ENCODE measurements around the gene USP43. TPM values are rescaled to one million over a fixed set of nuclear protein-coding genes. Genes with fewer than 3 reads are reported as not detected.

The USP43 gene
- total RNA-seq, 1 experiment from 2014 or later: 3.2 TPM

GRCh38 chr17:9728005-9728404 is 82.7 kb downstream of the USP43 start:
- no peak for DNase-seq (ENCODE audit: unreplicated experiment)
- Mint-ChIP-seq H3K27me3 (ENCODE audit: insufficient read depth, unreplicated experiment) (no peaks in the 10 kb centered on the region), H3K36me3 (ENCODE audit: insufficient read depth, unreplicated experiment) (peaks cover 10% of the 10 kb centered on the region), H3K4me1 (ENCODE audit: insufficient read depth, unreplicated experiment) (peaks cover 7% of the 10 kb centered on the region), H3K27ac (ENCODE audit: low read depth, unreplicated experiment) (no peak overlapping the region), H3K9me3 (ENCODE audit: unreplicated experiment) (no peaks in the 10 kb centered on the region), H3K4me3 (ENCODE audit: unreplicated experiment) (no peak overlapping the region)
- no TSS peak for BruUV-seq (replicated peaks)
- intact Hi-C loops (cut with micrococcal nuclease): no loop called here
- CTCF ChIA-PET: interaction anchor here (0.5 to 5.7 kb wide), 22 partner anchors 8 to 532 kb away, joined by 3 to 45 read pairs (median 4); no protein-coding TSS in a partner anchor
- TF ChIP-seq, protein P1, sequence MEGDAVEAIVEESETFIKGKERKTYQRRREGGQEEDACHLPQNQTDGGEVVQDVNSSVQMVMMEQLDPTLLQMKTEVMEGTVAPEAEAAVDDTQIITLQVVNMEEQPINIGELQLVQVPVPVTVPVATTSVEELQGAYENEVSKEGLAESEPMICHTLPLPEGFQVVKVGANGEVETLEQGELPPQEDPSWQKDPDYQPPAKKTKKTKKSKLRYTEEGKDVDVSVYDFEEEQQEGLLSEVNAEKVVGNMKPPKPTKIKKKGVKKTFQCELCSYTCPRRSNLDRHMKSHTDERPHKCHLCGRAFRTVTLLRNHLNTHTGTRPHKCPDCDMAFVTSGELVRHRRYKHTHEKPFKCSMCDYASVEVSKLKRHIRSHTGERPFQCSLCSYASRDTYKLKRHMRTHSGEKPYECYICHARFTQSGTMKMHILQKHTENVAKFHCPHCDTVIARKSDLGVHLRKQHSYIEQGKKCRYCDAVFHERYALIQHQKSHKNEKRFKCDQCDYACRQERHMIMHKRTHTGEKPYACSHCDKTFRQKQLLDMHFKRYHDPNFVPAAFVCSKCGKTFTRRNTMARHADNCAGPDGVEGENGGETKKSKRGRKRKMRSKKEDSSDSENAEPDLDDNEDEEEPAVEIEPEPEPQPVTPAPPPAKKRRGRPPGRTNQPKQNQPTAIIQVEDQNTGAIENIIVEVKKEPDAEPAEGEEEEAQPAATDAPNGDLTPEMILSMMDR (IDR thresholded peaks at IDR 0.05; ENCODE audit: unreplicated experiment): no peak
- POLR2A ChIA-PET: interaction anchor here (1.2 kb wide), 1 partner anchor 9 kb away, joined by 3 read pairs; no protein-coding TSS in a partner anchor

DNA sequence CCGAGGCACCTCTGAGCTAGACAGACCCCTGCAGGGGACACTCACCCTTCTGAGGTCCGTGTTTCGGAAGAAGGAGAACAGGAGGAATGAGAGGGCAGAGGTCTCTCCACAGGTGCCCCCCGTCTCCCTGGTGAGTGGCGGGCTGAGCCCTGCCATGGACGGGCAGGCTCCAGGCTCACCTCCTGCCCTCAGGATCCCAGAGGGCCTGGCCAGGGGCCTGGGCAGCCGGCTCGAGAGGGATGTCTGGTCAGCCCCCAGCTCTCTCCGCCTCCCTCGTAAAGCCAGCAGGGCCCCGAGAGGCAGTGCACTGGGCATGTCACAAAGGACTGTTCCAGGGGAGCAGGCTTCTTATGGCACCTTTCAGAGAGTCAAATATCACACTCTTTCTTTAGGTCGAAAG is 83.2 kb downstream of the USP43 start:
- H3K4me3 Mint-ChIP-seq (ENCODE audit: unreplicated experiment): no peak overlapping the region
- H3K4me1 Mint-ChIP-seq (ENCODE audit: insufficient read depth, unreplicated experiment): peaks cover 7% of the 10 kb centered on the region
- no TSS peak for BruUV-seq (replicated peaks)
- POLR2A ChIA-PET: interaction anchor here (0.7 to 1.2 kb wide), 2 partner anchors 9 to 190 kb away, joined by 3 to 4 read pairs; no protein-coding TSS in a partner anchor
- TF ChIP-seq, protein P1 (IDR thresholded peaks at IDR 0.05; ENCODE audit: unreplicated experiment): no peak
- peaks cover 10% of the 10 kb centered on the region for H3K36me3 Mint-ChIP-seq (ENCODE audit: insufficient read depth, unreplicated experiment)
- CTCF ChIA-PET: interaction anchor here (0.6 to 5.7 kb wide), 41 partner anchors 8 to 840 kb away, joined by 3 to 45 read pairs (median 4); no protein-coding TSS in a partner anchor
- no peaks in the 10 kb centered on the region for H3K9me3 Mint-ChIP-seq (ENCODE audit: unreplicated experiment)
- no peak overlapping the region for H3K27ac Mint-ChIP-seq (ENCODE audit: low read depth, unreplicated experiment)
- H3K27me3 Mint-ChIP-seq (ENCODE audit: insufficient read depth, unreplicated experiment): no peaks in the 10 kb centered on the region
- no peak for DNase-seq (ENCODE audit: unreplicated experiment)
- intact Hi-C loops (cut with micrococcal nuclease): no loop called here

- H3K4me3 Mint-ChIP-seq (ENCODE audit: unreplicated experiment): no peak overlapping the region
- TF ChIP-seq, protein P1 (IDR thresholded peaks at IDR 0.05; ENCODE audit: unreplicated experiment): peak; percentile 89
- ChIA-PET CTCF (interaction anchor here (0.5 to 5.7 kb wide), 42 partner anchors 9 to 1125 kb away, joined by 3 to 45 read pairs (median 4); no protein-coding TSS in a partner anchor), POLR2A (interaction anchor here (0.7 to 1.2 kb wide), 2 partner anchors 10 to 190 kb away, joined by 3 to 4 read pairs; no protein-coding TSS in a partner anchor)
- intact Hi-C loops (cut with micrococcal nuclease): loop anchor here (1.0 kb wide), 3 partner anchors 39 to 200 kb away; no protein-coding TSS in a partner anchor
- peak; percentile 67 for DNase-seq (ENCODE audit: unreplicated experiment)
- H3K9me3 Mint-ChIP-seq (ENCODE audit: unreplicated experiment): no peaks in the 10 kb centered on the region
- no TSS peak for BruUV-seq (replicated peaks)
- no peak overlapping the region for H3K27ac Mint-ChIP-seq (ENCODE audit: low read depth, unreplicated experiment)
- peaks cover 10% of the 10 kb centered on the region for H3K36me3 Mint-ChIP-seq (ENCODE audit: insufficient read depth, unreplicated experiment)
- H3K27me3 Mint-ChIP-seq (ENCODE audit: insufficient read depth, unreplicated experiment): no peaks in the 10 kb centered on the region
- peaks cover 7% of the 10 kb centered on the region for H3K4me1 Mint-ChIP-seq (ENCODE audit: insufficient read depth, unreplicated experiment)
Measured at GRCh38 chr17:9729034-9729650, 83.8 kb downstream of the USP43 start.

DNA sequence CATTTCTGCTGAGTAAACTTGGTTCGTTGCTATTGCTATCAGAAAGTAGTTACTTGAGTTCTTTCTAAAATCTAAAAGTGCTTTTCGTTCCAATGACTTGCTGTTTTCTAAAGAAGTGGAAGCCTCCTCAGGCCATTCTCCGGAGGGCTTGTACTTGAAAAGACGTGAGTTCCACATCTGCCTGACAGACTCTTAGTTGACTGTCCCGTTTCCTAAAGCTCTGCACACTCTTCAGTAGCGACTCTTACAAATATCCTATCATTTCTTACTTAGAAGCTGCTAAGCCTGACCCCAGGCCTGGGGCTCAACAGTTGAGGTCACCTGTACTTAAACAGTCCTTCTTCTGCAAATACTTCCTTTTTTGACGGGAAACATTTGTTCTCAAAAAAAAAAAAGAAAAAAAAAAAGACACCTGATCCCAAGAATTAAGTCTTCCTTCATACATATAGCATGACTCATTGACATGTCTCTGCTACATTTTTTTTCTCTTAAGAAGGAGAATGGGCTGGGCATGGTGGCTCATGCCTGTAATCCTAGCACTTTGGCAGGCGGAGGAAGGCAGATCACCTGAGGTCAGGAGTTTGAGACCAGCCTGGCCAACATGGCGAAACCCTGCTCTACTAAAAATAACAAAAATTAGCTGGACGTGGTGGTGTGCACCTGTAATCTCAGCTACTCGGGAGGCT is 84.6 kb downstream of the USP43 start:
- intact Hi-C loops (cut with micrococcal nuclease): loop anchor here (1.0 kb wide), 3 partner anchors 38 to 199 kb away; no protein-coding TSS in a partner anchor
- DNase-seq (ENCODE audit: unreplicated experiment): peak; percentile 56

More for the DNA sequence above, 84.6 kb downstream of the USP43 start:
- Mint-ChIP-seq H3K4me3 (ENCODE audit: unreplicated experiment) (no peak overlapping the region), H3K9me3 (ENCODE audit: unreplicated experiment) (no peaks in the 10 kb centered on the region), H3K4me1 (ENCODE audit: insufficient read depth, unreplicated experiment) (peaks cover 7% of the 10 kb centered on the region), H3K27ac (ENCODE audit: low read depth, unreplicated experiment) (peak overlapping the region; percentile 19), H3K36me3 (ENCODE audit: insufficient read depth, unreplicated experiment) (peaks cover 10% of the 10 kb centered on the region), H3K27me3 (ENCODE audit: insufficient read depth, unreplicated experiment) (no peaks in the 10 kb centered on the region)
- no TSS peak for BruUV-seq (replicated peaks)
- POLR2A ChIA-PET: no interaction called here
- CTCF ChIA-PET: interaction anchor here (0.5 to 5.7 kb wide), 12 partner anchors 8 to 1124 kb away, joined by 3 to 45 read pairs (median 3); no protein-coding TSS in a partner anchor
- TF ChIP-seq, protein P1 (IDR thresholded peaks at IDR 0.05; ENCODE audit: unreplicated experiment): no peak

Data from MCF 10A (cell line).